Ishikawa (cell line): ENCODE measurements around the gene POLD1.

Experiments
- CEBPB ChIP-seq: IDR thresholded peaks from 2 replicates; pipeline ENCODE4 v1.6.1; 2012
- EP300 ChIP-seq: IDR thresholded peaks from 2 replicates; pipeline ENCODE4 v1.6.1; 2012; ENCODE audit warnings: borderline replicate concordance
- NFIC ChIP-seq: IDR thresholded peaks from 2 replicates; pipeline ENCODE4 v1.6.1; 2012
- RAD21 ChIP-seq: IDR thresholded peaks from 2 replicates; pipeline ENCODE4 v1.6.1; 2012; ENCODE audit warnings: low read depth
- TAF1 ChIP-seq: IDR thresholded peaks from 2 replicates; pipeline ENCODE4 v1.6.1; 2012; ENCODE audit warnings: low read depth, mild to moderate bottlenecking
- TEAD4 ChIP-seq: IDR thresholded peaks from 2 replicates; pipeline ENCODE4 v1.6.1; 2012
- ZBTB7A ChIP-seq: IDR thresholded peaks from 2 replicates; pipeline ENCODE4 v1.6.1; 2012; ENCODE audit warnings: low read depth
- TF ChIP-seq, protein P1 (sequence below): IDR thresholded peaks from 2 replicates; pipeline ENCODE4 v1.6.1; 2012
- TF ChIP-seq, protein P2 (sequence below): IDR thresholded peaks from 2 replicates; pipeline ENCODE4 v1.6.1; 2012
- TF ChIP-seq, protein P3 (sequence below): IDR thresholded peaks from 2 replicates; pipeline ENCODE4 v1.6.1; 2012; ENCODE audit warnings: low read depth, mild to moderate bottlenecking

DNA sequence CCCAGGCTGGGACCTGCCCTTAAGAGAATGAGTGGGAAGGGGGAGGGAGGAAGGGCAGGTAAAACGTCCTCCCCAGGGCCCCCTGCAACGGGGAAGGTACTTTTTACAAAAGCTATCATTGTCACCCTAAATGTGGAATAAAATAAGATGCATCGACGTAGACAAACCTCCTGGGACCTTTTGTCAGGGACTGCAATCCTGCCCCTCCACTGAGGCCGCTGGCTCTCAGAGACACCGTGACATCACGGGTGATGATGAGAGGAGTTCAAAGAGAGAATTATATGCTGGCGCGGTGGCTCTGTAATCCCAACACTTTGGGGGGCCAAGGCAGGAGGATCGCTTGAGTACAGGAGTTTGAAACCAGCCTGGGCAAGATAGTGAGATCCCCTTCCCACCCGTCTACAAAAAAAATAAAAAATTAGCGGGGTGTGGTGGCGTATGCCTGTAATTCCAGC lies 46.8 kb downstream of the POLD1 start:
- TF ChIP-seq RAD21 (no peak), EP300 (no peak), CEBPB (no peak), TEAD4 (no peak), TAF1 (no peak), NFIC (no peak), ZBTB7A (no peak)
- TF ChIP-seq, protein P1, sequence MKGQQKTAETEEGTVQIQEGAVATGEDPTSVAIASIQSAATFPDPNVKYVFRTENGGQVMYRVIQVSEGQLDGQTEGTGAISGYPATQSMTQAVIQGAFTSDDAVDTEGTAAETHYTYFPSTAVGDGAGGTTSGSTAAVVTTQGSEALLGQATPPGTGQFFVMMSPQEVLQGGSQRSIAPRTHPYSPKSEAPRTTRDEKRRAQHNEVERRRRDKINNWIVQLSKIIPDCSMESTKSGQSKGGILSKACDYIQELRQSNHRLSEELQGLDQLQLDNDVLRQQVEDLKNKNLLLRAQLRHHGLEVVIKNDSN: no peak
- TF ChIP-seq, protein P2, sequence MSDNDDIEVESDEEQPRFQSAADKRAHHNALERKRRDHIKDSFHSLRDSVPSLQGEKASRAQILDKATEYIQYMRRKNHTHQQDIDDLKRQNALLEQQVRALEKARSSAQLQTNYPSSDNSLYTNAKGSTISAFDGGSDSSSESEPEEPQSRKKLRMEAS: no peak
- TF ChIP-seq, protein P3, sequence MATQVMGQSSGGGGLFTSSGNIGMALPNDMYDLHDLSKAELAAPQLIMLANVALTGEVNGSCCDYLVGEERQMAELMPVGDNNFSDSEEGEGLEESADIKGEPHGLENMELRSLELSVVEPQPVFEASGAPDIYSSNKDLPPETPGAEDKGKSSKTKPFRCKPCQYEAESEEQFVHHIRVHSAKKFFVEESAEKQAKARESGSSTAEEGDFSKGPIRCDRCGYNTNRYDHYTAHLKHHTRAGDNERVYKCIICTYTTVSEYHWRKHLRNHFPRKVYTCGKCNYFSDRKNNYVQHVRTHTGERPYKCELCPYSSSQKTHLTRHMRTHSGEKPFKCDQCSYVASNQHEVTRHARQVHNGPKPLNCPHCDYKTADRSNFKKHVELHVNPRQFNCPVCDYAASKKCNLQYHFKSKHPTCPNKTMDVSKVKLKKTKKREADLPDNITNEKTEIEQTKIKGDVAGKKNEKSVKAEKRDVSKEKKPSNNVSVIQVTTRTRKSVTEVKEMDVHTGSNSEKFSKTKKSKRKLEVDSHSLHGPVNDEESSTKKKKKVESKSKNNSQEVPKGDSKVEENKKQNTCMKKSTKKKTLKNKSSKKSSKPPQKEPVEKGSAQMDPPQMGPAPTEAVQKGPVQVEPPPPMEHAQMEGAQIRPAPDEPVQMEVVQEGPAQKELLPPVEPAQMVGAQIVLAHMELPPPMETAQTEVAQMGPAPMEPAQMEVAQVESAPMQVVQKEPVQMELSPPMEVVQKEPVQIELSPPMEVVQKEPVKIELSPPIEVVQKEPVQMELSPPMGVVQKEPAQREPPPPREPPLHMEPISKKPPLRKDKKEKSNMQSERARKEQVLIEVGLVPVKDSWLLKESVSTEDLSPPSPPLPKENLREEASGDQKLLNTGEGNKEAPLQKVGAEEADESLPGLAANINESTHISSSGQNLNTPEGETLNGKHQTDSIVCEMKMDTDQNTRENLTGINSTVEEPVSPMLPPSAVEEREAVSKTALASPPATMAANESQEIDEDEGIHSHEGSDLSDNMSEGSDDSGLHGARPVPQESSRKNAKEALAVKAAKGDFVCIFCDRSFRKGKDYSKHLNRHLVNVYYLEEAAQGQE: no peak
